Duodenal mucosa (tissue), 2 donors: ENCODE measurements around the gene TJP1.

ENCODE experiments used
- H3K27ac ChIP-seq: one replicate; pipeline ENCODE4 v1.7.0; 2013; ENCODE audit warnings: low read depth, low read length
- H3K27me3 ChIP-seq, 2 donors: one replicate each; pipeline ENCODE4 v1.7.0; 2013; ENCODE audit warnings: low read length in 2 of 2, control low read depth in 1 of 2; ENCODE audit not compliant: insufficient read depth in 2 of 2, control insufficient read depth in 1 of 2
- H3K36me3 ChIP-seq, 2 donors: one replicate each; pipeline ENCODE4 v1.7.0; 2013; ENCODE audit warnings: low read length in 2 of 2, control low read depth in 1 of 2; ENCODE audit not compliant: insufficient read depth in 2 of 2, control insufficient read depth in 1 of 2
- H3K4me1 ChIP-seq, 2 donors: one replicate each; pipeline ENCODE4 v1.7.0; 2013; ENCODE audit warnings: low read length in 2 of 2, control low read depth in 1 of 2; ENCODE audit not compliant: insufficient read depth in 2 of 2, control insufficient read depth in 1 of 2
- H3K4me3 ChIP-seq, 2 donors: one replicate each; pipeline ENCODE4 v1.7.0; 2013; ENCODE audit warnings: low read length in 2 of 2, low read depth in 1 of 2
- H3K9ac ChIP-seq, 2 donors: one replicate each; pipeline ENCODE4 v1.7.0; 2013; ENCODE audit warnings: low read length in 2 of 2, low read depth in 1 of 2
- H3K9me3 ChIP-seq, 2 donors: one replicate each; pipeline ENCODE4 v1.7.0; 2013; ENCODE audit warnings: low read length in 2 of 2, control low read depth in 1 of 2; ENCODE audit not compliant: control insufficient read depth in 1 of 2

Gene TJP1

DNA sequence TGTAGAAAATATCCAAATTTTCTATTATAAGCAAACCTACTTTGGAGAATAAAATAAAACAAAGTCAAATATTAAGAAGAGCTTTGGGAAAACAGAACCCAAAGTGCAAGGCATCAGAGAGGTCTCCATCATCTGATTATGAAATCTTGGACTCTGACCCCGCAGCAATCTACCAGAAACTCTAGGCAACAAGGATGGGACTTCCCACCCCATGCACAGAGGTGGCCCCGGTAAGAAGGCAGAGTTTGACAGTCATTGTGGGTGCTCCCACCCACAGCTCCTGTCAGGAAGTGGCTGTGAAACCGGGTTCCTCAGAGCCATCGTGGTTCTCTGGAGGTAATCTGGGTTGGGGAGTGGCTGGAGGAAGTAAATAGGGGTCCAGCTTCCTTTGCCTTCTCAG, 37.0 kb upstream of the TJP1 start:
- no peak overlapping the region for H3K9ac ChIP-seq
- peaks cover 0 to 4% of the 10 kb centered on the region in 2 donors for H3K27me3 ChIP-seq
- H3K9me3 ChIP-seq, result no peaks in the 10 kb centered on the region

DNA sequence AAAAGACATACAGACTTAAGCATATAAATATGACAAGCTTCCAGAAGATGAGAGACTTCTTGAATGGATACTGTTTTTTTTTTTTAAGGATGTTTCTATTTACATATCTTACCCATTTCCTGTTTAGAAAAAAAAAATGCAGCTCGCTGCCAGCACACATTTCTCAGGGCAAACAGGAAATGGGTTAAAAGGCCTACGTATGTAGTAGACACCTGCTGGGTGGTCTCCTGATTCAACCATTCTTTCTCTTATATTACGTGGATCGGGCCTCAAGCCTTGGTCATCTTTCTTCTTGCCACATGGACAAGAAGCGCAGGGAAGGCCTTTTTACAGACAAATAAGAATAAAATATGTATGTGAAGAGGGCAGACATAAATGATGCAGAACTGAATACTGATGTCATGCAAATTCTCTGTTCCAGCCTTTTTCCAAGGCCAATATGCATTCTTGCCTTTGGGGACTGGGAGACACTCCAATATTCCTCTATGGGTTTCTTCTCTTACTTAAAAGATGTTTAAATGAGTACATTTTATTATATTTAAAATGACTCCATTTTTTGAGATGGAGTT, 35.0 kb upstream of the TJP1 start:
- Histone ChIP-seq H3K4me1 (no peaks in the 10 kb centered on the region), H3K36me3 (no peaks in the 10 kb centered on the region), H3K27me3 (peaks cover 0 to 4% of the 10 kb centered on the region in 2 donors), H3K4me3 (no peak overlapping the region), H3K27ac (no peak overlapping the region), H3K9me3 (no peaks in the 10 kb centered on the region), H3K9ac (no peak overlapping the region)

More for the DNA sequence above, 37.0 kb upstream of the TJP1 start:
- Histone ChIP-seq H3K4me1 (no peaks in the 10 kb centered on the region), H3K36me3 (no peaks in the 10 kb centered on the region), H3K27ac (no peak overlapping the region), H3K4me3 (no peak overlapping the region)

DNA sequence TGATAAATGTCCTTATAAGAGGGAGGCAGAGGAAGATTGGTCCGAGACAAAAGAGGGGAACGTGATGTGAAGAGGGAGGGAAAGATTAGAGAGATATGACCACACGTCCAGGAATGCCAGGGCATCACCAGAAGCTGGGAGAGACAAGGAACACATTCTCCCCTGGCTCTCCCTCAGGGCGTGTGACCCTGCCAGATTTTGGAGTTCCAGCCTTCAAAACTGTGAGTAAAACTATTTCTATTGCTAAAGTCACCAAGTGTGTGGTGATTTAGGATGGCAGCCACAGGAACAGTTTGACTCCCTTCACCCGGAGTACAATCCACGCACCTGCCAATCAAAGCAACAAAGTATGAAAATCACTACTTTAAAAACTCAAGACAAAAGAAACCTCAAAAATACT, 32.1 kb upstream of the TJP1 start:
- H3K27ac ChIP-seq, result no peak overlapping the region
- no peak overlapping the region for H3K4me3 ChIP-seq
- H3K9me3 ChIP-seq, result no peaks in the 10 kb centered on the region
- no peaks in the 10 kb centered on the region for H3K36me3 ChIP-seq
- H3K4me1 ChIP-seq, result no peaks in the 10 kb centered on the region
- H3K9ac ChIP-seq, result no peak overlapping the region
- H3K27me3 ChIP-seq, result no peaks in the 10 kb centered on the region

DNA sequence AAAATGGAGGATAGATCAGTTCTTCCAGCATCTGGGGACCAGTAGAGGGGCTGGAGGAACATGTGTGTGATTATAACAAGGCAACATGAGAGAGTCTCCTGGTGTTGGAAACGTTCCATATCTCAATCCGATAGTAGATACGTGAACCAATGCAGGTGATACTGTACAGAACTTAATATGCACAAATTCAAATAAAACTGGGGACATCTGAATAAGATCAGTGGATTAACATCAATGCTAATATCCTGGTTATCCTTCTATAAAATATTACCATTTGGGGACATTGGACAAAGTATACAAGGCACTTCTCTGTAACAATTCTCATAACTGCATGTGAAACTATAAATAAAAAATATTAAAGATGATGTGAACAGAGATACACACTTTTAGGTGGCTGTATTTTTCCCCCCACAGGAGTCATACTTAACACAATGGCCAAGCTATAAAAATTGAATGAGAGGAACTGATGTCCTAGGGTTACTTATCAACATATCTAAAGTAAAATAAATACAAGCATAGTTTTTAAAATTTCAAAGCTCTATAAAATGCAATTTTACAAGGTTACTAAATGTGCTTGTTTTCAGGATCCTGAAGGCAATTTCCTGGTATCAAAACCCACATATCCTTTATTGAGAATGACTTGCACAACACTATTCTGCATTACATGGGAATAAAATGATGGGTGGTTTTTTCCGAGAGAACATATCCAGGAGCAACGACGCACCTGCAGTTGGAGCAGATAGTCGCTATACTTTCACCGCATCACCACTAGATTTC, 31.1 kb upstream of the TJP1 start:
- no peaks in the 10 kb centered on the region for H3K9me3 ChIP-seq
- no peaks in the 10 kb centered on the region for H3K27me3 ChIP-seq
- no peak overlapping the region for H3K27ac ChIP-seq
- no peaks in the 10 kb centered on the region for H3K36me3 ChIP-seq
- no peak overlapping the region for H3K9ac ChIP-seq
- no peak overlapping the region for H3K4me3 ChIP-seq
- H3K4me1 ChIP-seq, result no peaks in the 10 kb centered on the region

DNA sequence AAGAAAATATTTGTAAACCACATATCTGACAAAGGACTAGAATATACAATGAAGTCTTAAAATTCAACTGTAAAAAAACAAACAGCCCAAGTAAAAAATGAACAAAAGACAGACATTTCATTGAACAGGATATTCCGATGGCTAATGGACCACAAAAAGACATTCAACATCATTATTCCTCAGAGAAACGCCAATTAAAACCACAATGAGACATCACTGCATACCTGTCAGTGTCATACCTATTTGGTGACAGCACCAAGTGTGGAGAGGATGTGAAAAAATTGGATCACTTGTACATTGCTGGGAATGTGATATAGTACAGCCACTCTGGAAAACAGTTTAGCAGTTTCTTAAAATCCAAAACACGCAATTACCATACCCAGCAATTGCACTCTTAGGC, 29.9 kb upstream of the TJP1 start:
- Histone ChIP-seq H3K27me3 (no peaks in the 10 kb centered on the region), H3K9ac (no peak overlapping the region), H3K27ac (no peak overlapping the region), H3K4me1 (no peaks in the 10 kb centered on the region), H3K9me3 (no peaks in the 10 kb centered on the region), H3K4me3 (no peak overlapping the region), H3K36me3 (no peaks in the 10 kb centered on the region)

DNA sequence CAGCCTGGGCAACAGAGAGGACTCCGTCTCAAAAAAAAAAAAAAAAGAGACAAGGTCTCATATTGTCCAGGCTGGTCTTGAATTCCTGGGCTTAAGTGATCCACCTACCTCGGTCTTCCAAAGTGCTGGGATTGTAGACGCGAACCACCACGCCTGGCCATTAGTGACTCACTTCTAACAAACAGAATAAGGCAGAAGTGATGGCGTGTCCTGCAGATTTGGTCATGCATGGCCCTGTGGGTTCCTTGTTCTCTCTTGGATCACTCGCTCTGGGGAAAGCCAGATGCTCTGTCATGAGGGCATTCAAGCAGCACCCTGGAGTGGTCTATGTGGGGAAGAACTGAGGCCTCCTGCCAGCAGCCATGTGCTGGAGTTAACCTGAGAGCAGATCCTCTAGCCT, 27.4 kb upstream of the TJP1 start:
- Histone ChIP-seq H3K9ac (no peak overlapping the region), H3K9me3 (no peaks in the 10 kb centered on the region), H3K27ac (no peak overlapping the region), H3K4me3 (no peak overlapping the region), H3K36me3 (no peaks in the 10 kb centered on the region), H3K4me1 (no peaks in the 10 kb centered on the region), H3K27me3 (no peaks in the 10 kb centered on the region)

DNA sequence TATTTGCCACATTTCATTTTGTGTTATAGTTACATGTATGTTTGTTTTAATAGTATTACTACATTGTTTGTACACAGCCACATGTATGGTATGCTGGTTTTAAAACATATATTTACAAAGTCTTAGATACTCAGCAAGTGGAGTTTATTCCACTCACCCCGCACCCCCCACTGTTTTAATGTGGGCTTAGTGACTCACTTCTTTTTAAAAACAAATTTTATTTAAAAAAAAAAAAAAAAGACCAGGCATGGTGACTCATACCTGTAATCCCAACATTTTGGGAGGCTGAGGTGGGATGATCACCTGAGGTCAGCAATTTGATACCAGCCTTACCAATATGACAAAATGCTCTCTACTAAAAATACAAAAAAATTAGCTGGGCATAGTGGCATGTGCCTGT, 26.9 kb upstream of the TJP1 start:
- Histone ChIP-seq H3K27me3 (no peaks in the 10 kb centered on the region), H3K4me1 (no peaks in the 10 kb centered on the region), H3K9me3 (no peaks in the 10 kb centered on the region), H3K36me3 (no peaks in the 10 kb centered on the region), H3K27ac (no peak overlapping the region), H3K4me3 (no peak overlapping the region), H3K9ac (no peak overlapping the region)

DNA sequence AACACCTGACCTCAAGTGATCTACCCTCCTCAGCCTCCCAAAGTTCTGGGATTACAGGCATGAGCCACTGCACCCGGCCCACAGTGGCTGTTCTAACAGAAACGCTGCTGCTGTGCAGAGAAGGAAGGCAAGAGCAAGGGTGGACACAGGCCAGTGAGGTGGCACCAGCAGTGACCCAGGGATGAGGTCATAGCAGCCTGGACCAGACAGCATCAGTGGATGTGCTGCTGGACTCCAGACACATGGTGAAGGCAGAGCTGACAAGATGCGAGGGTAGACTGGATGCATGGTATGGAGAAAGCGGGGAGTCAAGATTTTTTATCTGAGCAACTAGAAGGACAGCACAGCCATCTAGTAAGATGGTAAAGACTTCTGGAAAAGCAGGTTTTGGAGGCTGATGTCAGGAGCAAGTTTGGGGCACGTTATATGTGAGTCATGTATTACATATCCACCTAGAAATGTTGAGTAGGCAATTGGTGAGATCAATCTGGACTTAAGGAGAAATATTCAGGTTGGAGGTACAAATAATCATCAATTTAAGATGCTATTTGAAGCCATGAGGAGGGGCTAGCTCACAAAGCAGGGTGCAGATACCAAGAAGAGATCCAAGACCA, 22.1 kb upstream of the TJP1 start:
- no peak overlapping the region for H3K4me3 ChIP-seq
- no peak overlapping the region for H3K27ac ChIP-seq
- no peaks in the 10 kb centered on the region for H3K4me1 ChIP-seq
- no peak overlapping the region for H3K9ac ChIP-seq
- peaks cover 0 to 4% of the 10 kb centered on the region in 2 donors for H3K27me3 ChIP-seq
- H3K36me3 ChIP-seq, result no peaks in the 10 kb centered on the region
- no peaks in the 10 kb centered on the region for H3K9me3 ChIP-seq

DNA sequence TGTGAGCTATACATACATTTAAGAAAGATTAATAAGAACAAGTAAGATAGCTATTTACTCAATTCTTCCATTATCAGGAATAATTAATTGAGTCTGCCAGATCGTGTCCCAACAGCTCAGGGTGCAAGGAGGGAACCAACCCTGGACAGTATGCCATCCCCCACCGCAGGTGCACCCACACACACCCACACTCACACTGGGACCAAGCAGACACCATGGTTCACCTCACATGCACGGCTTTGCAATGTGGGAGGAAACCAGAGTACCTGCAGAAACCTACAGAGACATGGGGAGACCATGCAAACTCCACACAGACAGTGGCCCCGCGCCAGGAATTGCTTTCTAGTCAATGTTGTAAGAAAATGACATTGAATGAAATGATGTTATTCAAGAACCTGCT, 20.0 kb upstream of the TJP1 start:
- Histone ChIP-seq H3K4me3 (no peak overlapping the region), H3K9ac (no peak overlapping the region), H3K27me3 (peaks cover 0 to 4% of the 10 kb centered on the region in 2 donors), H3K9me3 (no peaks in the 10 kb centered on the region), H3K36me3 (no peaks in the 10 kb centered on the region), H3K4me1 (no peaks in the 10 kb centered on the region), H3K27ac (no peak overlapping the region)

DNA sequence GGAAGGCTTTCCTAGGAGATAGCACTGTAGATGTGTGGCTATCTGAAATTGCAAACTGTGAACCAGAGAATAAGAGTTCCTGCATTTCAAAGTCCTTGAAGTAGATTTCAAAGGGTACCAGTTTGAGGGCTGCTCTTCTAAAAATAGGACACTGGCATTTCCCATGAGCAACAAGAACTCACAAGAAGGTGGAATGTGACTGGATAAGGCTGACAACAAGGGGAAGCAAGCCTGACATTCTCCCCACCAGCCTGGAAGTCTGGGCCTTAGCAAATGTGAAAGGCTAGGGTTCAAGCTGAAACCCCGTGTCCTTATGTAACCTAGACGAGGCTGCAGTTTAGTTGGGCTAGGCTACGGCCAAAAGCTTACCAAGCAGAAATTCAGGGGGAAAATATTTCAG, 18.7 kb upstream of the TJP1 start:
- H3K9ac ChIP-seq, result no peak overlapping the region
- H3K4me3 ChIP-seq, result no peak overlapping the region
- no peaks in the 10 kb centered on the region for H3K9me3 ChIP-seq
- peaks cover 0 to 4% of the 10 kb centered on the region in 2 donors for H3K27me3 ChIP-seq
- no peaks in the 10 kb centered on the region for H3K36me3 ChIP-seq
- no peaks in the 10 kb centered on the region for H3K4me1 ChIP-seq
- no peak overlapping the region for H3K27ac ChIP-seq
